C4-2B (cell line): Measurements from ENCODE around the gene RPSA.

Source experiments
- H3K27ac ChIP-seq: fragments of 450-650 bp; 2 replicates; pipeline ENCODE4 v1.5.1; 2017
- CTCF ChIP-seq: fragments of 450-650 bp; conservative IDR thresholded peaks from 2 replicates; pipeline ENCODE4 v1.5.1; 2017; ENCODE audit warnings: mild to moderate bottlenecking
- ZFX ChIP-seq: fragments of 450-650 bp; IDR thresholded peaks from 2 replicates; pipeline ENCODE4 v1.6.1; 2017

Gene RPSA

GRCh38 chr3:39398700-39399099 is 7.8 kb upstream of the RPSA start:
- no peak for TF ChIP-seq CTCF
- TF ChIP-seq ZFX, result no peak
- no peak overlapping the region for H3K27ac ChIP-seq

- H3K27ac ChIP-seq, result no peak overlapping the region
- no peak for TF ChIP-seq ZFX
- no peak for TF ChIP-seq CTCF
Observed at GRCh38 chr3:39401983-39402382, 4.5 kb upstream of the RPSA start.

- peak overlapping the region; percentile 97 for H3K27ac ChIP-seq
- no peak for TF ChIP-seq CTCF
- TF ChIP-seq ZFX, result no peak
Observed at GRCh38 chr3:39404943-39405686, 1.4 kb upstream of the RPSA start.

- peak overlapping the region; percentile 97 for H3K27ac ChIP-seq
- TF ChIP-seq ZFX, result no peak
- TF ChIP-seq CTCF, result no peak
Observed at GRCh38 chr3:39405687-39406367, 693 bp upstream of the RPSA start.

- H3K27ac ChIP-seq, result peak overlapping the region; percentile 97
- TF ChIP-seq CTCF, result no peak
Observed at GRCh38 chr3:39407259-39407629, 724 bp downstream of the RPSA start.

GRCh38 chr3:39407773-39408492 is 1.4 kb downstream of the RPSA start:
- H3K27ac ChIP-seq, result peak overlapping the region; percentile 97; the same call in 1 of the 2 replicates
- TF ChIP-seq CTCF (no peak), ZFX (no peak)
